GM19043 (cell line): Measurements from ENCODE around the gene EPS8L1.
"Not testable (repeated sequence)": the region's sequence is repeated elsewhere in the genome, so short reads cannot be mapped to it uniquely, and the experiment has no call there.

Experiments used
- ATAC-seq: cut with Tn5 transposase; IDR thresholded peaks from one replicate; pipeline ENCODE4 v1.9.1; 2021; ENCODE audit warnings: low read depth; ENCODE audit not compliant: unreplicated experiment

EPS8L1 gene

GRCh38 chr19:55092423-55093318 is 17.0 kb downstream of the EPS8L1 start:
- no peak for ATAC-seq

DNA sequence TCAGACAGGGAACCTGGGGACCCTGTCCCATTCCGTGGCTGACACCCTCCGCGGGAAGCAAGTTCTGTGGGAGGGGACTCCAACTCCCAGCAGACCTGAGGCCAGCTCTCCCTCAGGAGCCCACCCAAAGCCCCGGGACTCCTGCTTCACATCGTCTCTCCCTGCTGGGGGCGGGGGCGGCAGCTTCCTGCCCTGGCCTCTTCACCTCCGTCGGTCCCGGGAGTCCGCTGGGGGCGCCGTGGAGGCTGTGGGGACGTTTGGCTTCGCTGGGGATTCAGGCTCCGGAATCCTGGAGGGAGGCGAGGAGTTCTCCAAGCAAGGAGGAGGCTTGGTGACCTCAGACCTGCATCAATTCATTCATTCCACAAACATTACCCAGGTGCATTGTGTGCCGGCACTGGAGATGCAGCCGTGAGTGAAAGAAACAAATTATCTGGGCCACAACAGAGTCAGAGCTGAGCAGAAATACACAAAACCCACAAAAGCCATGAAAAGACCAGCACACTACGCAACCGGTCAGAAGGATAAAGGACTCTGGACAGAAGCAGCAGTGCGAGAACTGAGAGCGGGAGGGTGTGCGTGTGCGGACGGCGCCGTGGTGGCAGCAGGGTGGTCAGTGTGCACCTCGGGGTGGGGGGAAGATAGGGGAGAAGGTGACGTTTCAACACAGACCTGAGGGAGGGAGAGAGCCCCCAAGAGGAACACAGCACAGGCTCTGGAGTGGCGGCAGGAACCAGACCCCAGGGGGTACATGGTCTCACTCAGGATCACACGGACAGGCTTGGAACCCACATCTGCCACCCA is 19.0 kb downstream of the EPS8L1 start:
- no peak for ATAC-seq

- ATAC-seq = no peak
Observed at GRCh38 chr19:55095260-55096060, 19.8 kb downstream of the EPS8L1 start.

- ATAC-seq = no peak
Observed at GRCh38 chr19:55096061-55096701, 20.5 kb downstream of the EPS8L1 start.

- no peak for ATAC-seq
Observed at GRCh38 chr19:55097864-55098715, 22.4 kb downstream of the EPS8L1 start.

DNA sequence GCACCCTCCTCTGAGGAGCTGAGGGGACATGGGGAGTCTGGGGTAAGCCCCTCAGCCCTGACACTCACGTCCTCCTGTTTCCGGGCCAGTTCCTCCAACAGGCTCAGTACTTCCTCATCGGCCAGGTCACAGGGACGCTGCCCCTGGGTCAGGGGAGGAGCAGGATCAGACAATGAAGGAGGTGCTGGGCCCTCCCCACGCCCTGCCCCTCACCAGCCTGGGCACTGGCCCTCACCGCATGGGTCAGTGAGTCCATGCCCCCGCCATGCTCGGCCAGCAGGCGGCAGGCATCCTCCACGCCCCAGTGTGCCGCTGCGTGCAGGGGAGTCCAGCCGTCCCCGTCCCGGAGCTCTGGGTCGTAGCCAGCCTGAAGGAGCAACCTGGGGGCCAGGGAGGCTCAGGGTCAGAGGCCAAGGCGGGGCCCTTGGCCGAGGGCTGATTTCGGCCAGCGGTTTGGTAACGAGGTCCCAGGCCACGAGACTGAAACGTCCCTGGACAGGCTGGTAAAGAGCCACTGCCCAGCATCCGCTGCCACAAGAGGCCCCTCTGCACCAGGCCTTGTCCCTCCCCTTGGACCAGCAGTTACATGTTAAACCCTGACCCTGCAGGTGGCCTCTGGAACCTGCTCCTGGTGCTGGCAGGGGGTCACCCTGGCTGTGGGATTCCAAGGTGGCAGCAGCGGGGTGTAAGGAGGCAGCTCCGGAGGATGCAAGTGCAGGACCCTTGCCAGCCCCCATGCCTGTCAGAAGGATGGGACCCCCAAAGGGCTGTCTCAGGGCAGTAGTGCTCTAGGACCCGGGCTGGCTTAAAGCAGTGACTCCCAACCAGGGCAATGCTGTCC is 23.3 kb downstream of the EPS8L1 start:
- ATAC-seq = no peak

- no peak for ATAC-seq
Observed at GRCh38 chr19:55099557-55100506, 24.2 kb downstream of the EPS8L1 start.

GRCh38 chr19:55101261-55101660 is 25.6 kb downstream of the EPS8L1 start:
- no peak for ATAC-seq

- no peak for ATAC-seq
Observed at GRCh38 chr19:55103190-55103589, 27.5 kb downstream of the EPS8L1 start.

GRCh38 chr19:55105237-55105636 is 29.6 kb downstream of the EPS8L1 start:
- no peak for ATAC-seq

GRCh38 chr19:55106591-55106990 is 30.9 kb downstream of the EPS8L1 start:
- ATAC-seq = no peak

GRCh38 chr19:55107252-55107651 is 31.6 kb downstream of the EPS8L1 start:
- ATAC-seq = not testable (repeated sequence)

GRCh38 chr19:55109527-55110291 is 34.0 kb downstream of the EPS8L1 start:
- ATAC-seq = no peak

DNA sequence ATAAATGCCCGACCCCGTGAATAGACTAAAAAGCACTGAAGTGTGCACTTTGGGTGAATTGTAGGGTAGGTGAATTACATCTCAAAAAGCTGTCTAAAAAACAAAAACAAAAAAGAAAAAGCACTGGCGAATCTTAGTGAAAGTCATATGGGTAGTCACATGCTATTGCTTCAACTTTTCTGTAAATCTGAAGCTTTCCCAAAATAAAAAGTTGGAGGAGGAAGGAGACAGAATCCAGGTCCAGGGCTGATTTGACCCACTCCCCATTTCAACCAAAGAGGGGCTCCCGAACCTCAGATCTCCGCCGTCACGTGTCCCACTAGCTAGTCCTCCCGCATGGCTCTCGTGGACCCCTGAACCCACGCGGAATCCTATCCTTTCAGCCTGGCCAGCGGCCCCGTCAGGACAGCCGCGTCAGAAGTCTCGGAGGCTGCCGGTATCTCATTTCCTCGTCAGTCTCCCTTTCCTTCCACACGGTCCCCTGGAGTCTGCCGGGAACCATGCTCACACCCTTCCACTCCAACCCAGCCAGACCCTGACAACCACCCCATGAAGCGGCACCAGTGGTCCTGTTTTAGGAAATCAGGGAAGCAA is 35.7 kb downstream of the EPS8L1 start:
- ATAC-seq = no peak

GRCh38 chr19:55112246-55112776 is 36.6 kb downstream of the EPS8L1 start:
- no peak for ATAC-seq
